Fibroblast of skin of left quadriceps (primary cell): ENCODE data around the gene AQP3.
"Not testable (repeated sequence)": the region's sequence is repeated elsewhere in the genome, so short reads cannot be mapped to it uniquely, and the experiment has no call there.

Experiments
- DNase-seq, 2 experiments: peaks; one replicate each; pipeline ENCODE4 v3.0.0-alpha.2; 2013; ENCODE audit warnings: low read depth in 2 of 2

The AQP3 gene

DNA sequence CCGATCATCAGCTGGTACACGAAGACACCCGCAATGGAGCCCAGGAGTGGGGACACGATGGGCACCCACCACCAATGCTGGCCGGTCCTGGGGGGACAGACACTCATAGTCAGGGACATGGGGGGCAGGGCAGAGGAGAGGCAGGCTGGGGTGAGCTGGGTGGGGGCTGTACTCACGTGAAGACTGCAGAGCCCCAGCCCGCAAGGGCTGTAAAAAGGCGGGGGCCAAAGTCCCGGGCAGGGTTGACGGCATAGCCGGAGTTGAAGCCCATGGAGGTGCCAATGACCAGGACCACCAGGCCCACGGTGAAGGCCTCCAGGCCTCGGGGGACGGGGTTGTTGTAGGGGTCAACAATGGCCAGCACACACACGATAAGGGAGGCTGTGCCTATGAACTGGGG, 5.3 kb downstream of the AQP3 start:
- no peak for DNase-seq

DNA sequence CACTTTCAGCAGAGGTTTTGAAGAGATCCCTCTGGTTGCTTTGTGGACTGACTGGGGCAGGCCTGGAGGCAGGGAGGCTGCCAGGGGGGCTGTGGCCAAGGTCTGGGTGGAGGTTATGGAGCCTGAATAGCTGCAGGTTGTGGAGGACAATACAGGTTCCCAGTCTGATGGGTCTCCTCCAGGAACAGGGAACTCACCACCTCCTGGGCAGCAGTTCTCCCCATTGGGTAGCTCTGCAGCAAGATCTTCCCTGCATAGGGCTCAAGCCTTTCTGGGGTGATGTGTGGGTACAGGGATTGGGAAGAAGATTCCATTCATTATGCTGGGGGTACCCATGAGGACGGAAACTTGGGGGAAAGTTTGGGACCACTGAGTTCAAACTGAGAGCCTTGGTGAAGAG, 6.8 kb downstream of the AQP3 start:
- DNase-seq: no peak

DNA sequence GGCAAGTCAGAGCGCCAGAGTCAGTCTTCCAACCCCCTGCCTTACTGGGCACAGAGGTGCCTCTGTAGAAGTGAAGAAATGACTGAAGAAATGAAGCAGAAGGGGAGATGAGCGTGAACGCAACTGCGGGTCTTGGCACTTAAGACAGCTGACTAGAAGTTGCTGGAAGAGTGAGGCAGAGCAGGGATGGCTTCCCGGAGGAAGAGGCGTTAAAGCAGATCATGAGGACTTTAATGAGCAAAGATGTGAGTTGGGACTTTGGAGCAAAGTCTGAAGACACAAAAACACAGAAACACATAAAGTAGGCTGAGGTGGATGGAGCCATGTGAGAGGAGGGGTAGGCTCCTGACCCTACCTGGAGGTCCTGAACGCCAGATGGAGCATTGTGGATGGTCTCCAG, 7.2 kb downstream of the AQP3 start:
- no peak for DNase-seq

DNA sequence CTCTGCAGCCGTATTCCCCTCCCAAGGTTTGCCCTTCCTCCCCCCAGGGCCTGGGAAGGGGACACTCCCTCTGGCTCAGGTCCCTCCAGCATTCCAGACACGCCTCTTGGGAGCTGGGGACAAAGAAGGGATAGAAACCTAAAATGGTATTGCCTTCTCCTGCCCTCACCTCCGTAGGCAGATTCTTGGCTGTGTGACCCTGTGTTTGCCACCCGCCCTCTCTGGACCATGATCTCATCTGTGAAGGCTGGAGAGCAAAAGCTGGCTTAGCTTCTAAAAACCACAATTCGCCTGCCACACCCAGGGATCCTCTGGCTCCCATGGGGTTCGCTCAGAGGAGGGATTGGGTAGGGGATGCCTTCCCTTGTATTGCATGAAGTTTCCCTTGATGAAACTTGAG, 7.7 kb downstream of the AQP3 start:
- no peak for DNase-seq

DNA sequence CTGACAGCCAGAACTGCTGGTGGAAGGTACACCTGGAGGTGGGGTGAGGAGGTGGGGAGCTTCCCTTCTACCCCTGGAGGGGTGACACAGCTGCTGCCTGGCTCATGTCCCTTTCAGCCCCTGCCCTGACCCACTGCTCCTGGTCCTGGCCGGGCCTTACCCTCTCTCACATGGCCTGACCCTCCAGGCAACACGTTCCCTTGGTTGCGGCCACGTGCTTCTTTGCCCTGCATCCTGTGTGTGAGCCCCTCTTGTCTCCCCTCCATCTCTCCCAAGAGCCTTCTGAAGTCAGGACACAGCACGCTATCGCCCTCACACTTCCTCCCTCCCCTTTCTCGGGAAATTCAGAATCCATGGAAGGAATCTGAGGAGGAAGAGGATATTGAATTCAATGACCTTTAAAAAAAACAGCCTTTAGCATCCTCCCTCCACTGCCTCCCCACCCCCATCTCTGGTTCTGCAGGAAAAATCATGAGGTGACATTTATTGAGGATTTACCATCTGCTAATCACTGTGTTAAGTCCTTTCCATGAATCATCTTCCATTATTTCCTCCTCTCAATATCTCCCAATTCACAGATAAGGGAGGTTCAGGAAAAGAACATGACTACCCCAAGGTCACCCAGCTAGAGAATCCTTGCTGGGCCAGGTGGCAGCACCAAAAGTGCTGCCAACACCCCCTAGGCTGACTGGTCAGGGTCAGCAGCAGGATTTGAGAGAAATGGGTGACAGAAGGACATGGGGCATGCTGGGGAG, 8.3 kb downstream of the AQP3 start:
- no peak for DNase-seq

DNA sequence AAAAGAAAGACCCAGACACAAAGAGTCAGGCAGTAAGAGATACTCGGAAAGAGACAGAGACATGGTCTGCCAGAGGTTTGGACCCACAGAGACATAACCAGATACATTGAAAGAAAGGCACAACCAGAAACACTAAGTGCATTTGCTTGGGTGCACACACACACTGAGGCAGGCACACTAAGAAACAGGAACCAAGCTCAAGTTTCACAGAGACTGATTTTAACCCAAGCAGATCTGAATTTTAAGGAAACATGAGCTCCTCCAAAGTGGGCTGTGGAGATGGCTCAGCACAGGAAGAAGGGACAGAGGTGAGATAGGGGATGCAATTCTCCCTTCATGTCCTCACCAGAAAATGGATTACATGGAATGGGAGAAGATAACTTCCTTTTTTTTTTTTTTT, 9.5 kb downstream of the AQP3 start:
- no peak for DNase-seq

DNA sequence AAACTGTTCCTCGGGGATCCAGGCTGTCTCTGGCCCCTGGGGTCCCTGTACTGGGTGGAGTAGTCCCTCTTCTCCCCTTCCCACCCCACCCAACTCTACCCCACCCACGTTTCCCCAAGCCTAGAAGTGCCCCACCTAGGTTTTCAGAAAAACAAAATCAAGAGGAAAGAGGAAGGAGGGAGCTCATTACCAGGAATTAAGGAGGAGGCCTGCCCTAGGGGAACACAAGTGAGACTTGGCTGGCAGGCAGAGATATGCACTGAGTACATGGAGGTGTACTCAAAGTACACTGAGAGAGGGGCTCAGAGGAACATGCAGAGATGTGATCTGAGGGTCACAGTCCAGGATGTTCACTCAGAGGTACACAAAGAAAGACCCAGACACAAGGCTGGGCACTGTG, 10.2 kb downstream of the AQP3 start:
- DNase-seq: no peak

DNA sequence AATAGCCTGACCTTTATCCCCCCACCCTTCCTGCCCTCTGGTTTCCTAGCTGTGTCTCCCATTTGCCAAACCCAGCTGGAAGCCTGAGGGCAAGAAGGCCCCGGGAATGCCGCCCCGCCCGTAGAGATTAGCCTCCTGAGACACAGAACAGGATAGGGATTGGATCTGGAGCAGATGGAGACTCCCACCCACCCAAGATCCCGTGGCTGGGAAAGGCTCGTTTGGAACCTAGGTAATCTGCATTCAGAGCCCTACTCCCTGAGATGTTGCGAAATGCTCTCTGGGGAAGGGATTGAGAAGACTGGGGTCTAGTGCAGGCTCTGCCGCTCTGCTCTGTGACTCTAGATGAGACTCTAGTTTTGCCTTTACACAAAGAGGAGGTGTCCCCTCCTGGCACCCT, 10.9 kb downstream of the AQP3 start:
- DNase-seq: no peak

DNA sequence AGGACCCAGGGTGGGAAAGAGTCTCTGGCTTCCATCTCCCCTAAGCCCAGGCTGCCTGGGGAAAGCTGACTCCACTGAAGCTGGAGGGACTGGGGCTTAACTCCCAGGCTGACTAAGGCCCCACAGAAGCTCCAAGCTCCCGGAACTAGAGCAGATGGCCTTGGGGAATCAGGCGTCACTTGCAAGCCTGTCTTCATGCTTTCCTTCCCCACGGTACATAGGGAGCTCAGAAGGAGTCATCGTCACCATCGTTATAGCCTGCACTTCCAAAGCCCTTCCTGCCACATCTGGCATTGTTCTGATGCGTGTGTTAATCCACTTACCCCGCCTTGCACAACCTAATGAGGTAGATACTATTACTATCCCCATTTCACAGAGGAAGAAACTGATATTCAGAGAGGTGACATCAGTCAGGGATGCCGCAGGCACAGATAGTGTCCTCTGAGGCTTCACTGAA, 11.5 kb downstream of the AQP3 start:
- no peak for DNase-seq

DNA sequence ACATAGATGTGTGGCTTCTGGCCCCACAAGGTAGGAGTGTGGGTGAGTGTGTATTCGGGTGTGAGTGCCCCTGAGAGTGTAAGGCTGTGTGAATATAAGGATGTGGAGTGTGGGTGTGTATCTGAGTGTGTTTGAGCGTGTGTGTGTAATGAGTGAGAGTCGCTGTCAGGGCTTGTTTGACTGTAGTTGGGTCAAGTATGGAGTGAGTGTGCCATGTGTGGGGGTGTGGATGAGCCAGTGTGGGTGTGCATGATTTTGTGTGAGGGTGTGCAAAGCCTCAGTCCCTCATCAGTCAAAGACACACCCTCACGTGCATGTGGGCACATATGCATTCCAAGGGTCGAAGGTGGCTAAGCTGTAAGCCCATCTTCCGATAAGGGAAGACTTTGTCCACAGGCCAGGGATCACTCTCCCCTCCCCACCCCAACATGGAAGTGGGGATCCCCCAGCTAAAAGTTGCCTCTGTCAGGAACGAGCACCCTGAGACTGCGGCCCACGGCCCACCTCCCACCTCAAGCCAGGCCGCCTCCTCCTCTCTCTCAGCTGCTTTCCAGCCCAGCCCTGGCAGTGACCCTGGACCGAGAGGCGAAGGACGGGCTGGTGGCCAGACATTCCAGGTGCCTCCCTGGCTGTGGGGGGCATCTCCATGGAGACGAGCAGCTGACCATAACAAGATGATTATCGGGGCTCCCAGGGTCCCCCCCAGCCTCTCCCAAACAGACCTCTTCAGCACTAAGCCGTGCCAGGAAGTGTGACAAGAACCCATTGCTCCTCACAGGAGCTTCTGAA, 12.9 kb downstream of the AQP3 start:
- DNase-seq: no peak

DNA sequence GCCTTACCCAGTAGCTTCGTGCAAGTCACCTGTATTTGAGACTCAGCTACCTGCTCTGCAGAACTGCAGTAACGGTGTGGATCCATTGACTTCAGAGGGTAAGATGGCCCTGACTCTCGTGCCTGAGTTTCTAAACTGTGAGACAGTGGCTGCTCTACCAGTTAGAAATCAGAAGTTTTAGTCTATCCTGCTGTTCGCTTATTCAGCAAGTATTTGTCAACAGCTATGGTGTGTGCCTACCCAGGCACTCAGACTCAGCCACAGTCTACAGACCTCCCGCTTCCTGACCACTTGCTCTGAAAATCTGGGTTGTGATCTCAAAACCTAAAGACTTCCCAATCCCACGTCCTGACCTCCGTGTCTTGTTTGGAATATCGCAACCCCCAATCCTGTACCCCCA, 13.5 kb downstream of the AQP3 start:
- no peak for DNase-seq

DNA sequence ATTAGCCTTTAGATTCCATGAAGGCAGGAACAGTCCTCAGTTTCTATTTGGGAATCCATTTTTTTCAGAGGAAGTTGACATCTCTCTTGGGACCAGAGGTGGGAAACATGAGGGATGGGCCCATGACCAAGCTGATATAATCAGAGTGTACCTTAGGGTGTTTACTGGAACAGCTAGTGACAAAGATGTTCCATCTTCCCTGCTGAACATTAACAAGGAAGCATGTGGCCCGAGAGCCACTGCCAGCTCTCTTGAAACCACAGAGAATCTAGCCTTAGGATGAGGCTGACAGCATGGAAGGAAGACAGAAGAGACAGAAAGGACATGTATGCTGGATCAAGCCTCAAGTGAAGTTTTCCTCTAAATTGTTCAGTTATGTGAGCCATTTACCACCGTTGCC, 16.0 kb downstream of the AQP3 start:
- DNase-seq: no peak

DNA sequence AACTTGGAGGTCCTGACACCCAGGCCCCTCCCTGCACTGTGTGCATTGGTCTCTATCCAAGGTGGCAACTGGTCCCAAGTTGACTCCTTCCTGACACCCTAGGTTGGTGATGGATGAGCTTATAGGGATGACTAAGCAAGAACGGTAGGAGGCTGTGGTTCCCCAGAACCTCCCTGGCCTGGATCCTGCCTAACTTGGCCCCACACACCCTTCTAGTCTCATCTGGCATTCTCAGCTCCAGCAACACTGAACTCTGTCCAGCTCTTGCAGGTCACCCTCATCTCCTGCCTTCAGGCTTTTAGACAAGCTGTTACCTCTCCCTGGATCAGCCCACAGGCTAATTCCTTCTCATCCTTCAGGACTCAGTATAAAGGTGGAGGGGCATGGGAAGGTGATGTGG, 16.5 kb downstream of the AQP3 start:
- no peak for DNase-seq

DNA sequence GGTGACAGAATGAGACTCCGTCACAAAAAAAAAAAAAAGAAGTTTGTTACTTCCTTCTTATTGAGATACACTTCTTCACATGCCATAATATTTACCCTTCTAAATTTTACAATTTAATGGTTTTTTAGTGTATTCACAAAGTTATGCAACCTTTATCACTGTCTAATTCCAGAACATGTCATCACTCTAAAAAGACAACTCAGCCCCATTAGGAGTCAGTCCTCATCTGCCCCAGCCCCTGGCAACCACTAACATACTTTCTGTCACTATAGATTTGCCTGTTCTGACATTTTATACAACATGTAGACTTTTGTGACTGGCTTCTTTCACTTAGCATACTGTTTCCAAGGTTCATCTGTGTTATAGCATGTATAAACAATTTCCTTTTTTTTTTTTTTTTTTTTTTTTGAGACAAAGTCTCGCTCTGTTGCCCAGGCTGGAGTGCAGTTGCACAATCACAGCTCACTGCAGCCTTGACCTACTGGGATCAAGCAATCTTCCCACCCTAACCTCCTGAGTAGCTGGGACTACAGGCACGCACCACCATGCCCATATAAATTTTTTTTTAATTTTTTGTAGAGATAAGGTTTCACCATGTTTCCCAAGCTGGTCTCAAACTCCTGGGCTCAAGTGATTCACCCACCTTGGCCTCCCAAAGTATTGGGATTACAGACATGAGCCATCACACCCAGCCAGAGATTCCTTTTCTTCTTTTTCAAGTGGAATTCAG, 18.0 kb downstream of the AQP3 start:
- DNase-seq: no peak

DNA sequence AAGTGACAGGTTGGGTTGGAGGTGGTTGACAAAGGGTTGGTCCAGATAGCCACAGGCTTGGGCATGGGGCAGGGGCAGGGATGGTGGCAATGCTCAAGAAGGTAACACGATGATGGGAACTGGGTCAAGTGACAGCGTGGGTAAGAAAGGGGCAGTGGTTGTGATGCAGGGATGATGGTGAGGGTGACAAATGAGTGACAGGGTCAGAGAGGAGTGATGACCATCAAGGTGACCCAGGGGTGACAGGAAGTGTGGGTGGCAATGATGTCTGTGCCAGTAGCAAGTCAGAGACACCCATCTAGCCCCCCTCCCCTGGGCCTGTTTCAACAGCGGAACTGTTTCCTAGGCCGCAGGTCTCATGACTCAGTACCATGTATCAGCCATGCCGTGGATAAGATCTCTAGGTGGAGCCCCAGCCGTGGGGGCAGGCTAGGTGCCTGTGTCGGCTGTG, 20.5 kb downstream of the AQP3 start:
- DNase-seq: no peak

DNA sequence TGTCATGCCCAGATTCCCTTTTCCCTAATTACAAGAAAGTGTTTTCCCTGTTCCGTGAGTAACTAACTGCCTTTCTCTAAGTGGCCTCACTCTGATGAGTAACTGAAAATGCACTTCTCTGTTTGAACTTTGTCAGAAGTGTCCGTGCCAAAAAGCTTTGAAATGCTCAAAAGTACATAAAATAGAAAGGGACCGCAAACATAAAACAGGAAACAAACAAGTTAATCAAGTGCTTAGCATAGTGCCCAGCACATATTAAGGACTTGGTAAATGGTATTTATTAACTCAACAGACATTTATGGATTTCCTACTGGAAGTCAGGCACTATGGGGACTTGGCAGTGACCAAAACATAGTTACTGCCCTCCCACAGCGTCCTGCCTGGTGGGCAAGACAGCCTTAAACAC, 22.3 kb downstream of the AQP3 start:
- DNase-seq: no peak

DNA sequence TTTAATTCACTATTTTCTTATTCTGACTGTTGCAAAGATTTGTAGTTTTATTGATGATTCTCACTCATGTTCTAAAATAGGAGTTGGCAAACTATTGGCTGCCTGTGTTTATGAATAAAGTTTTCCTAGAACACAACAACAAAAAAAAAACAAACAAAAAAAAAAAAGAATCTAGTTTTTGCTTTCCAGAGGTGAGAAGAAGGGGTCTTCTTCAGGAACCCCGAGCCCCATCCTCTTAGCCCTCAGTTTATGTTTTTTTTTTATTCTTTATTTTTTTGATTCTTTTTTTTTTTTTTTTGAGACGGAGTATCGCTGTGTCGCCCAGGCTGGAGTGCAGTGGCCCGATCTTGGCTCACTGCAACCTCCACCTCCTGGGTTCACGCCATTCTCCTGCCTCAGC, 22.9 kb downstream of the AQP3 start:
- not testable (repeated sequence) for DNase-seq

DNA sequence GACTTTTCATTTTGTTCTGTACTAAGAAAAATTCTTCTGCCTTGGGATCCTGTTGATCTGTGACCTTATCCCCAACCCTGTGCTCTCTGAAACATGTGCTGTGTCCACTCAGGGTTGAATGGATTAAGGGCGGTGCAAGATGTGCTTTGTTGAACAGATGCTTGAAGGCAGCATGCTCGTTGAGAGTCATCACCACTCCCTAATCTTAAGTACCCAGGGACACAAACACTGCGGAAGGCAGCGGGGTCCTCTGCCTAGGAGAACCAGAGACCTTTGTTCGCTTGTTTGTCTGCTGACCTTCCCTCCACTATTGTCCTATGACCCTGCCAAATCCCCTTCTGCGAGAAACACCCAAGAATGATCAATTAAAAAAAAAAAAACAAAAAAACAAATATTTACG, 23.4 kb downstream of the AQP3 start:
- DNase-seq: not testable (repeated sequence)

DNA sequence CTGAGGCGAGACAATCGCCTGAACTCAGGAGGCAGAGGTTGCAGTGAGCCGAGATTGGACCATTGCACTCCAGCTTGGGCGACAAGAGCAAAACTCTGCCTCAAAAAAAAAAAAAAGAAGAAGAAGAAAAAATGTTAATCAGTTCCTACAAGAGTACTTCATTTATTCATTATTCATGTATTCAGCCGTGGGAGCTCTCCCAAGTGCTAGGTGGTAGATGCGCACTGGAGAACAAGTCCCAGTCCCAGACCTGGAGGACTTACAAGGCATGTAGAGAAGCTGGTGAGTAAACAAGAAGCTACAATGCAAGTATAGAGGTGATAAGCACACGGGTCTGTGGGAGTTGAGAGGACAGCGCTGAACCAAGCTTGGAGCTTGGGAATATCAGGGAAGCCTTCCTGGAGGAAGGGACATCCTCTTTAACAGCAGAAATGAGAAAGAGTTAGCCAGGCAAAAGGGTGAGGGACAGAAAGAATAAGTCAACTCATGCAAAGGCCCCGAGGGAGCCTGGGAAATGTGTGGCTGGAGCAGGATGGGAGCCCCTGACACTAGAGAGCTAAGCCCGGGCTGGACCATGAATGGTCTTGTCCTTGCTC, 27.6 kb downstream of the AQP3 start:
- no peak for DNase-seq

DNA sequence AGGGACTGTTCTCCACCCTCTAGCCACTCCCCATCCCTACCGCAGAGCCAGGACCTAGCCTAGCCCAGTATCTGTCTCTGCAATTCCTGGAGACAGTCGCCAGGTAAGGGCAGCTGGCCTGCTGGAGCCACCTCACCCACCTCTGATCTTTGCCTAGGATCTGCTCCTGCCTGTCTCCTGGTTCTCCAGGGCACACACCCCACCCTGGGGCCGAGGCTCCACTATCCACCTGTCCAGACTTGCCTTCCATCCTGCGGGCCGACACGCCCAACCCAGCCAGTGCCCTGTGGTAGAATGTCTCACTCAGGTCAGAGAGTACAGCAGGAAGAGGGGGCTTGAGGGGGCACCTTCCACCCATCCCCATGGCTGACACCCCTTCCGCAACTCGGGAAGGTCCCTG, 29.3 kb downstream of the AQP3 start:
- no peak for DNase-seq

DNA sequence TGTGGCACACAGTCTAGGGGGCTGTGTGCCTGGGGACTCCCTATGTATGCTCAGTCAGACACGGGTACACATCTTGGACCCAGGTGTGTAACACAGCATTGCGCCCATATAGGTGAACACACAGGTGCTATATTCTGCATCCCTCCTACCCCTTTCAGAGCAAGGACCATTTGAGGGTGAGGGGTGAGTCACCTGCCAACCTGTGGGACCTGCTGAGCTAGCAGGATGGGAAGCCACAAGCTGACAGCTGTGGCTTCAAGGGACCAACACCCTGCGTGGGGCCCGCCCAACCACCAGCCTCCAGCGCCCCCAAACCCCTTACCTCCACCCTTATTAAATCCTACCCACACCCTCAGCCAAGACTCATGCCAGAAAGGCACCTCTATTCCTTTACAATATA, 30.4 kb downstream of the AQP3 start:
- no peak for DNase-seq

DNA sequence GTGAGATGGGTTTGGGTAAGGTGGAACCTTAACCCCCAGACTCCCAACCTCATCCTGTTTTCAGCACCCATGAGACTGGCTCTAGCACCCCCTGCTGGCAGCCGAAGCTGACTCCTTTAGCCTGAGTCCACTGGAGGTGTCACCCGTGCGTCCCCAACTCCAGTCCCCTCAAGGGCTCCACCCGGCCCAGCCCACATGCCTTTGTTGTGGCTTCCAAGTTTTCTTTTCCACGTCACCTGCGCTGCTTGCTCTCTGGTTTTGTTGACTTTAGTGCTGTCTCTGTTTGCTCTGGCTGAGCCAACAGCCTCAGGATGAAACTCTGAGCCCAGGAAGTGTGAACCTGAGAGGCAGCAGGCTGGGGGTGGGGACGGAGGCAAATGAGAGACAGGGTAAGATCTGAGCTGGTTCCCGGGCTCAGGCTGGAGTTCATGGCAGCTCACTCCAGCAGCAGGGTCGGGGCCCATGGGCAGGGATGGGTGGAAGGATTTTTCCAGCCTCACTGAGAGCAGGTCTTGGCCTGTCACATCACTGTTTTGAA, 31.8 kb downstream of the AQP3 start:
- DNase-seq: no peak
